H1 (cell line): Measurements from ENCODE around the gene TSR3. TPM values are rescaled to one million over a fixed set of nuclear protein-coding genes. Genes with fewer than 3 reads are reported as not detected.

Source experiments
- ATF2 ChIP-seq: IDR thresholded peaks from 2 replicates; pipeline ENCODE4 v1.6.1; 2012; ENCODE audit warnings: low read length, inconsistent platforms
- CEBPB ChIP-seq: IDR thresholded peaks from 2 replicates; pipeline ENCODE4 v1.6.1; 2012; ENCODE audit warnings: low read depth, low read length
- CHD2 ChIP-seq: IDR thresholded peaks from 2 replicates; pipeline ENCODE4 v1.6.1; 2012; ENCODE audit warnings: low read length, improper control_type of control experiment
- EP300 ChIP-seq, 2 experiments: IDR thresholded peaks; 1 replicate in 1 of 2; 2 replicates in 1 of 2; pipeline ENCODE4 v1.6.1; 2011 to 2012; ENCODE audit warnings: low read depth in 2 of 2, low read length in 2 of 2, mild to moderate bottlenecking in 2 of 2, borderline replicate concordance in 1 of 2, inconsistent platforms in 1 of 2, moderate library complexity in 1 of 2
- FOSL1 ChIP-seq: IDR thresholded peaks from 2 replicates; pipeline ENCODE4 v1.6.1; 2011; ENCODE audit warnings: mild to moderate bottlenecking, low read depth, low read length, moderate library complexity; ENCODE audit not compliant: insufficient read depth
- HDAC2 ChIP-seq, 2 experiments: fragments of 300-600 bp in 1 of 2; sonication (generic) in 1 of 2; IDR thresholded peaks; 2 replicates each; pipeline ENCODE4 v1.6.1; 2011 to 2012; ENCODE audit warnings: low read depth in 2 of 2, low read length in 2 of 2, mild to moderate bottlenecking in 2 of 2, moderate library complexity in 2 of 2, borderline replicate concordance in 1 of 2, inconsistent platforms in 1 of 2
- HDAC6 ChIP-seq: IDR thresholded peaks from one replicate; pipeline ENCODE4 v1.7.1; 2012; ENCODE audit warnings: low read depth, mild to moderate bottlenecking, inconsistent platforms, low read length, moderate library complexity
- JUND ChIP-seq: IDR thresholded peaks from 2 replicates; pipeline ENCODE4 v1.6.1; 2011; ENCODE audit warnings: mild to moderate bottlenecking, improper control_type of control experiment, low read length
- KDM1A ChIP-seq: fragments of 200-600, 300-600 bp; sonication (generic); IDR thresholded peaks from 2 replicates; pipeline ENCODE4 v1.7.1; 2016; ENCODE audit warnings: mild to moderate bottlenecking, low read length, borderline replicate concordance
- MAFK ChIP-seq: IDR thresholded peaks from 2 replicates; pipeline ENCODE4 v1.6.1; 2012; ENCODE audit warnings: low read depth, mild to moderate bottlenecking, improper control_type of control experiment, low read length
- NANOG ChIP-seq: IDR thresholded peaks from 2 replicates; pipeline ENCODE4 v1.6.1; 2011; ENCODE audit warnings: low read length, low read depth, mild to moderate bottlenecking, inconsistent platforms; ENCODE audit not compliant: insufficient read depth, poor library complexity, severe bottlenecking
- PHF8 ChIP-seq: fragments of 200-600 bp; sonication (generic); conservative IDR thresholded peaks from 2 replicates; pipeline ENCODE4 v1.7.1; 2012; ENCODE audit warnings: low read depth, mild to moderate bottlenecking, inconsistent platforms, low read length, moderate library complexity
- POLR2A ChIP-seq, 2 experiments: IDR thresholded peaks; 1 replicate in 1 of 2; 2 replicates in 1 of 2; pipeline ENCODE4 v1.6.1; 2011; ENCODE audit warnings: low read depth in 2 of 2, low read length in 2 of 2, mild to moderate bottlenecking in 2 of 2; ENCODE audit errors: control extremely low read depth in 1 of 2
- RAD21 ChIP-seq, 2 experiments: IDR thresholded peaks in 1 of 2; conservative IDR thresholded peaks in 1 of 2; 2 replicates each; pipeline ENCODE4 v1.6.1; 2011; ENCODE audit warnings: low read depth in 2 of 2, low read length in 2 of 2, improper control_type of control experiment in 1 of 2, inconsistent platforms in 1 of 2, mild to moderate bottlenecking in 1 of 2, moderate library complexity in 1 of 2
- RBBP5 ChIP-seq: IDR thresholded peaks from 2 replicates; pipeline ENCODE4 v1.7.1; 2012; ENCODE audit warnings: low read depth, mild to moderate bottlenecking, inconsistent platforms, low read length, moderate library complexity, borderline replicate concordance
- SIRT6 ChIP-seq: IDR thresholded peaks from one replicate; pipeline ENCODE4 v1.7.1; 2012; ENCODE audit warnings: low read length, inconsistent platforms
- SIX5 ChIP-seq: IDR thresholded peaks from 2 replicates; pipeline ENCODE4 v1.6.1; 2011; ENCODE audit warnings: mild to moderate bottlenecking, low read depth, low read length
- SP1 ChIP-seq: IDR thresholded peaks from 2 replicates; pipeline ENCODE4 v1.6.1; 2011; ENCODE audit warnings: low read depth, low read length
- SP4 ChIP-seq: IDR thresholded peaks from 2 replicates; pipeline ENCODE4 v1.6.1; 2012; ENCODE audit warnings: low read length, inconsistent platforms
- SUZ12 ChIP-seq: fragments of 200-600 bp; sonication (generic); IDR thresholded peaks from 2 replicates; pipeline ENCODE4 v1.6.1; 2012; ENCODE audit warnings: mild to moderate bottlenecking, inconsistent platforms, low read length, moderate library complexity, mixed read lengths
- TAF7 ChIP-seq: optimal IDR thresholded peaks from 2 replicates; pipeline ENCODE3; 2011; ENCODE audit warnings: low read depth, mild to moderate bottlenecking, inconsistent platforms, low read length, moderate library complexity, borderline replicate concordance
- TEAD4 ChIP-seq: IDR thresholded peaks from 2 replicates; pipeline ENCODE4 v1.6.1; 2012; ENCODE audit warnings: low read depth, low read length, inconsistent platforms, mixed read lengths
- polyA plus RNA-seq, 7 experiments: library from polyadenylated mRNA; depleted of rRNA in 3 of 7; stranded (reverse) in 5 of 7; unstranded in 2 of 7; fragments of >200 nt in 5 of 7; fragments of 200-250 nt in 2 of 7; gene quantifications; 1 replicate in 5 of 7; 2 replicates in 1 of 7; 4 replicates in 1 of 7; pipeline versions ENCODE4 v1.2.1 to v1.2.3, GENCODE V29; 2011 to 2013; ENCODE audit warnings: missing spikeins in 2 of 7, mixed read lengths in 2 of 7
- total RNA-seq: library from RNA; stranded (reverse); fragmentation: NEBNext Ultra II Directional; extraction: Animal tissue kit (Norgen Biotek cat#: 25700); gene quantifications from 2 replicates; pipeline ENCODE4 v1.2.1, GENCODE V29; 2021

Gene TSR3
- total and polyA plus RNA-seq, 2 of the 8 experiments (the other 6 are each of a cell fraction or from before 2014, with no cell fraction given): 43.1 to 52.3 TPM

GRCh38 chr16:1308977-1309885 lies 42.4 kb downstream of the TSR3 start, which contains the start of gene UBE2I (continued):
- peak; percentile 58; the same call in 1 of the 2 replicates for TF ChIP-seq PHF8
- no peak for TF ChIP-seq HDAC6
- peak; percentile 97 for TF ChIP-seq SP1
- TF ChIP-seq CEBPB: no peak
- TF ChIP-seq JUND: no peak
- no peak; the same call in 1 of the 2 replicates for TF ChIP-seq SIX5
- TF ChIP-seq SP4: peak; percentile 90
- peak; percentile 49; the same call in 1 of the 2 replicates for TF ChIP-seq RBBP5
- no peak for TF ChIP-seq SIRT6
- no peak for TF ChIP-seq HDAC2 (IDR thresholded peaks at IDR 0.05; ENCODE audit: borderline replicate concordance in 1 of 2, low read depth in 2 of 2, low read length in 2 of 2)
- peak in 1 of 2 experiments; percentile 54; a peak in 1 of 3 replicates for TF ChIP-seq POLR2A (IDR thresholded peaks at IDR 0.05; ENCODE audit: control extremely low read depth in 1 of 2, low read depth in 2 of 2, low read length in 2 of 2)
- no peak for TF ChIP-seq TAF7
- no peak for TF ChIP-seq SUZ12
- TF ChIP-seq CHD2: peak; percentile 78
- TF ChIP-seq MAFK: no peak
- TF ChIP-seq KDM1A: no peak
- TF ChIP-seq FOSL1: no peak
- peak; percentile 70; the same call in 1 of the 2 replicates for TF ChIP-seq ATF2
- TF ChIP-seq TEAD4: no peak
- TF ChIP-seq RAD21 (IDR thresholded peaks at IDR 0.05 in 1 of 2, conservative IDR thresholded peaks at IDR 0.05 in 1 of 2; ENCODE audit: low read depth in 2 of 2, low read length in 2 of 2): no peak
- no peak for TF ChIP-seq EP300 (IDR thresholded peaks at IDR 0.05; ENCODE audit: borderline replicate concordance in 1 of 2, low read depth in 2 of 2, low read length in 2 of 2)
- no peak for TF ChIP-seq NANOG
